Cerebellar nuclear complex (tissue), 1 donor: ENCODE data around the gene C1orf87.

Source experiments
- DNase-seq, 2 experiments: peaks; one replicate each; lab custom pipeline; 2025; lab: John Stamatoyannopoulos, UW

C1orf87 gene, protein sequence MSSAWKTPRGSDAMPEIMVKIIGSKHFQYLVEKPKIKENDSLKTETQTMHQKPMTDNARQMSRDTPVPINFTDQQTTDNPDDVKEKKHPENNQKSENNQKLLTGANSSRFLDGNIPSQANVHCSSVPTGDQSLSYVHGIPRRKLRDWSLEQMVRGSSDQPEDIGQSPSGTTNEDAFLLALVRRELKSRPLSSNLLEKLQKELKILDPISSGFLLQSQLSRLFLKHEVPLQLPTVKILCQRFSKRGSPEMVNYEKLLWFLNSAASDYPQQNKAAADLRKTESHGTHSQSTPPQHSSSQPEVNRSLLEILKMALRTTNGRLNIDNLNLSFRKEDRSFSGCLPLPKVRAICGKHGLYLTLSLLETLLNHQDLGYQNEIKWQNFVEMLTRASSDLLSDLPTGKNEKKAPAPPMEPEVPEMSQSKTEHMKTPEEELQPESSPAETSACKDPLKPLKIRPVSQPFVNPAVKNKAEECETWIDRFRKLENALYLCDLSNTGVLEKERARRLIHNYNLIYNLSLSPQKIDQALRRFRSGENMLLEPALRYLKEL

DNA sequence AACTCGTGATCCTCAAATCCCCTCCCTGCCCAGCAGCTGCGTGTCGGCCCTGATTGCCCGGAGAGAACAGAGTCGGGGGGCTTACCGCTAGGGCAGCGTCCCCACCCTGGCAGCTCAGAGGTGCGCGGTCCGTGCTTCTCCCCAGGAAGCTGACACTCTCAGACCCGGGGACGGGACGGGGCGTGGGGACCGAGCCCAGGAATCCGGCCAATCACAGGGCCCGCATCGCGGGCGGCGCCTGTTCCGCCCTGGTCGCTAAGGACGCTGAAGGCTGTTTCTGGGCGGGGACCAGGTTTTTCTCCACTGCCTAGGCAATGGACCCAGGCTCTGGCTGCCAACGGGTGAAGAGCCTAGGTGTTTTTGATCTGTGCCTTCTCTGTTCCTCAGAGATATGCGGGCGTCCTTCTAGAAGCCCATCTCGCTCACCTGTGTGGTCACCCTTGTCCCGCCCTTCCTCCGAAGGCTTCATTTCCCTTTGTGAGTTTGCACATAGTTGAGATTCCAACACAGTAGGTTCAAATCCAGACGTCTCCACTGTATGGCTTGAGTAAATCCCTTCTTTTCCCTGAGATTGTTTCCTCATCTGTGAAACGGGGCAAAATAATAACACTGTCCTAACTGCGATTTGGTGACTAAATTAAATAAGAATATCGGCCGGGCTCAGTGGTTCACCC, at the start of gene C1orf87:
C1orf87 (minus strand) TSS at position 166 of the 674 bp plus-strand sequence. CDS start 1,127 bp downstream, outside the sequence.
- DNase-seq: no peak

GRCh38 chr1:60118085-60118484, 44.5 kb upstream of the C1orf87 start:
- DNase-seq: no peak

DNA sequence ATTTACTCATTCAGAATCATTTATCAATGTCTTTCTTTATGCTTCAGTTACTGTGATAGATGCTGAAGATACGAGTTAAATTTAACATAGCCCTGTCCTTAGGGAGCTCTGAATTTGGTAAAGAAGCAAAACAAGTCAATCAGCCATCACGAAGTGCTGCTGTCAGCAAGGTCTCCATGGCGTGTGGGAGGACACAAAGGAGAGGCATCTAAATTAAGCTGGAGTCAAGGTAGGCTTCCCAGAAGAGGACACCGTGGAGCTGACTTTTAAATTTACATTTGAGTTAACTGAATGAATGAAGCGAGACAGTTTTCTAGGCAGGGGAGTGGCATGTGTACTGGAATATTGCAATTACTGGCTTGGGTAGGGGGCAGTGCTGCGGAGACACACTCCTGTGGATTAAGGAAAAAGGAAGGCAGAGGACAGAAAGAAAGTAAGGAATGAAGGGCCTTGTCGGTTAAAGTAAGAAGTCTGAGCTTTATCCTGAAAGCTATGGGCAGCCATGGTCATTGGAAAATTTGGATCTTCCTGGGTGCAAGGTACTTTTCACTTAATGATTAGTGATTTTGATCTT, 41.3 kb upstream of the C1orf87 start:
- DNase-seq: no peak

GRCh38 chr1:60113596-60113995, 40.0 kb upstream of the C1orf87 start:
- no peak for DNase-seq

- no peak for DNase-seq
These were observed 39.5 kb upstream of the C1orf87 start for GRCh38 chr1:60113028-60113427.

- DNase-seq: no peak
These were observed 38.1 kb upstream of the C1orf87 start for GRCh38 chr1:60111716-60112115.

DNA sequence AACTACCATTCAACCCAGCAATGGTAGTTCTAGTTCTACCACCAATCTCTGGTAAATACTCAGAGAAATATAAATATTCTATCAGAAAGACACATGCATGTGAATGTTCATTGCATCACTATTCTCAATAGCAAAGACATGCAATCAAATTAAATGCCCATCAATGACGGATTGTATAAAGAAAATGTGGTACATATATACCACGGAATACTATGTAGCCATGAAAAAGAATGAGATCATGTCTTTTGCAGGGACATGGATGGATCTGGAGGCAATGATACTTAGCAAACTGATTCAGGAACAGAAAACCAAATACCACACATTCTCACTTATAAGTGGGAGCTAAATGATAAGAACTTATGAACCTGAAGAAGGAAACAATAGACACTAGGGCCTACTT, 37.5 kb upstream of the C1orf87 start:
- DNase-seq: no peak

GRCh38 chr1:60108196-60108595, 34.6 kb upstream of the C1orf87 start:
- DNase-seq: no peak

GRCh38 chr1:60103186-60103585, 29.6 kb upstream of the C1orf87 start:
- DNase-seq: no peak

DNA sequence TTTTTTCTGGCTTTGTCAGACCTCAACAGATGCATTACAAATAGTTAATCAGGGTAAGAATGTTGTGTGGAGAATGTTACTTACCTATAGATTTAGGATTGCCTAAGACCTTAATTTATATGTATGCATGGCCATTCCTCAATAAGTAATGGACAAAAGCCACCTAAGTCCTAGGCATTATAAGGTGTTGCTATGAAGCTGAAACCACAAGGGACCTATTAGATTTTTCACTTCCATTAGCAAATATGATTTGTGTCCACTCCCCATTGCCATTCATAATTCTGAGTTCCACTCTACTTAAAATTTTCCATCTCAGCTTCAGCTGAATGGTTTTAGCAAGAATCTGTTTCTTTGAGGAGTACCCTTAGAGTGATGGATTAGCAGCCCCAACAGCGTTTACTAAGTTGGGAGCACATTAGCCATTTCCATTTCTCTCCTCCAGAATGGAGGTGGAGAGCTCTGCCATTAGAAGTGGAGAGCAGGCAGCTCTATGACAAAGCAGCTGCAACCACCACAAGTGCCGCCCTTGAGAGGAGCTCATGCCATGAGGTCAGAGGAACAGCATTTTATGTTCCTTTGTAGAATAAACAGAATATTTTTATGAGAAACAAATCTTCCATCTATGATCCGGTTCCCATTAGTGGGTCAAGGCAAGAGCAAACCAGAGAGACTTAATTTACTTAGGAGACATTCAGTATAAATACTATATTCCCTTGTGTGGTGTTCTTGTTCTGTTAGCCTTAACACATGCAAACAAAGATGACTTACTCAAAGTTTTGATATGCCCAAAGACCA, 28.9 kb upstream of the C1orf87 start:
- DNase-seq: no peak

DNA sequence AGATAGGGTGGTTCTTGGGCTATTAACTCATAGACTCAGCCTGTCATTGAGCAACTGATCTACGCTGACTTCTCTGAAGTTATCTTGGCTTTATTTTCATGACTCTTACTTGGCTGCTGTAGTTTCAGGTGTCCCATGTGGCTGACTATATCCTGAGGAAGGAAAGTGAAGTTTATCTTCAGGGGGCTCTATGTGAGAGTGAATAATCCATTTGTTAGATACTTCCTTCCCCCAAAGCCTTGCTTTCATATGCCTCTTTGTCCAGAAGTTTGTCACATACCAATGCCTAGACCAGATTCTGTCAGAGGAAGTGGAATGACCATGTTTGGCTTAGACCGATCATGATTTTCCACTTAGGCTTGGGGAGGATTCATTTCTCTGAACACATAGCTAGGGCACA, 27.9 kb upstream of the C1orf87 start:
- DNase-seq: no peak

- no peak for DNase-seq
These were observed 17.7 kb upstream of the C1orf87 start for GRCh38 chr1:60091195-60091715.

DNA sequence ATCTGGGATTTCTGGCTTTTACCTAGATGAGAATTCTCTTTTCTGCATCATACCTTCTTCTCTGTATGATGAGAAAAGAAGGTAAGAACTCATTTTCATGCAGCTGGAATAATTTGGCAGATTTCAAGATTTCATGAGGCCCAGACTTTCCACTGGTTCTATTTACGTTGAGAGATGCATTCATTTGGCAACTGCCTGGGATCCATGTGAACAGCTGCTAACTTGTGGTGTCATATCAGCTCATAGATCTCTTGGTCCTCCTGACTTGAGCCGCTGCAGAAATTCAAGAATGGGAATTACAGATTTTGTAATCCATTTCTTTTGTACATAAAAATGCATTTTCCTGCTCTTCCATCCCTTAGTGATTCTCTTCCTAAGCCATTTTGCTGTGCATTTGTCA, 17.1 kb upstream of the C1orf87 start:
- DNase-seq: no peak

- DNase-seq: no peak
These were observed 15.1 kb upstream of the C1orf87 start for GRCh38 chr1:60088620-60089155.

DNA sequence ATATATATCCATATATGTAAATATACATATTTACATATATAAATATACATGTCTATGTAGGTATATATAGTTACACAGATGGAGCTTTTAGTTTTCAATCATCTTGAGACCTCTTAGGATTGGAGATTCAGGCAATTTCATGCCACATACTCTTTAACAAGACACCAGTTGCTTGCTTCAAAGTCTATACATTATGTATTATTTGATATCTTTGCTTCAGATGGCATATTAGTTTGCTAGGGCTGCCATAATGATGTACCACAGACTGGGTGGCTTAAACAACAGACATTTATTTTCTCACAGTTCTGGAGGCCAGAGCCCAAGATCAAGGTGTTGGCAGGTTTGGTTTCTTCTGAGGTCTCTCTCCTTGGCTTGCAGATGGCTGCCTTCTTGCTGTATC, 14.1 kb upstream of the C1orf87 start:
- DNase-seq: no peak

DNA sequence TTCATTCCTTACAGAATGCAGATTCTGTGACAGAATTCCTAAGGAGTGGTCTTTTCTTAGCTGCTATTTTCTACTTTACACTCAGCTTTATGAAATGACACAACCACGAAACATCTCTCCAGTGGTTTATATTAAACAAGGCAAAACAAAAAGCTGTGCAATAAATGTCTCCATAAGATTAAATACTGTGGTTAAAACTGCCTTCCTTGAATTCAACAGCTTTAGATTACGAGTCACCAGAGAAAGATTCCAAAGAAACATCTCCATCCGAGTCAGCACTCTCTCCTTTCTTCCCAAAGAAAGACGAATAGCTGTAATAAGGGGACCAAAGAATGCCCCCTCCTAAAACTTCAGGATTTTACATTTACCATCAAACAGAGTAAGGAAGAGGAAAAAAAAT, 4.6 kb upstream of the C1orf87 start:
- no peak for DNase-seq

DNA sequence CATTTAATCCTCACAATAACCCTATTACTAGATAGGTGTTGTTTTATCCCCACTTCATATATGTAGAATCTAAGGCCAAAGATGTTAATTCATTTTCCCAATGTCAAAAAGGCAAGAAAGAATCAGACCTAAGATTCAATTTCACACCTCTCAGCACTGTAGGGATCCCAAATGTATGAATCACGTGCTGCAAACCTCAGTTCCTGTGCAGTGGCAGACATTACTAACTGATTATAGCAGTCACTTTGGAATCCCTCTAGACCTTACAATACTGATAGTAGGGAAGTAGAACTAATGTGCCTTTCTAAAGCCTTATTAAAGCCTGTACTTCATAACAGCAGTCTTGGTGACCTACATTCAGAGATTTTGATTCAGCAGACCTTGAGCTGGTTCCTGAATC, 2.3 kb downstream of the C1orf87 start:
- no peak for DNase-seq

DNA sequence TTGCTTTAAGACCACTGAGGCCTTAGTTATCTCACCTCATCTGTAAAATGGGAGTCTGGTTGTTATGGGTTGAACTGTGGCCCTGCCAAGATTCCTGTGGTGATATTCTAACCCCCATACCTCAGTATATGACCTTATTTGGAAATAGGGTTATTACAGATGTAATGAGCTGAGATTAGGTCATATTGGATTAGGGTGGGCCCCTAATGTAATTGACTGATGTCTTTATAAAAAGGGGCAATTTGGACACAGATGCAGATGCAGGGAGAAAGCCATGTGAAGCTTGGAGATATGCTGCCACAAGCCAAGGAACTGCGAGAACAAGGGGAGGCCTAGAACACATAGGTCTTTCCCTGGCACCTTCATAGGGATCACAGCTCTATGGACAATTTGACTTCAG, 3.9 kb downstream of the C1orf87 start:
- no peak for DNase-seq

DNA sequence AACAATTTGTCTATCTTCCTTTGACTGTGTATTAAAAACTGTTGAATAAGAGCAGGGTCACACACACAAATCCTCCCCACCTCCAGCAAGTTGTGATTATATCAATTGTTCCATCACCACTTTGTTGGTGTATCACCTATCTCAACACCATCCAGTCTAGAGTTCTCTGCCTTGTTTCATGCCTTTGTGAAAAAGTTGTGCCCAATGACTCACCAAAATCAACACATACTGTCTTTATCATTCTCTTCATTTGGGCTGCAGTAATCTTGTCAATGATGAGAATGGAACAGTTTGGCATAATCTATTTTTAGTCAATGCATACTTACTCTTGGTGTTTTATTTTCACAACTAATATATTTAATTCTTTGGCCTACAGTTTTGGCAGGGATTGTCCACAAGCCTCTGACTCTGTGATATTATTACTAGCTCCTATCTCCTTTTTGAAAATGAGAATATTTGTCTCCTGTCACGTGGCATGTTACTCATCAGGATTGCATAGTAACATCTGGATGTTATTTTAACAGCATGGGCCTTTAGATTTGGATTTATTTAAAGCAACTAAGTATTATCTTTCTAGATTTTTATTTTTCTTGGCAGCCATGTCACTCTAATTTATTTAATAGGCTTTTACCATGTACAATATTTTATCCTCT, 5.1 kb downstream of the C1orf87 start:
- no peak for DNase-seq

- DNase-seq: no peak
These were observed 7.6 kb downstream of the C1orf87 start for GRCh38 chr1:60066001-60066400.

- no peak for DNase-seq
These were observed 8.4 kb downstream of the C1orf87 start for GRCh38 chr1:60065199-60065598.
